GM21447 (cell line): Measurements from ENCODE around the gene BPHL.
A peak's percentile ranks its signal among the peaks of the same experiment; 100 is the strongest.
"Not testable (repeated sequence)": the region's sequence is repeated elsewhere in the genome, so short reads cannot be mapped to it uniquely, and the experiment has no call there.

Experiments used
- ATAC-seq: cut with Tn5 transposase; IDR thresholded peaks from one replicate; pipeline ENCODE4 v1.9.1; 2021; ENCODE audit not compliant: unreplicated experiment

Gene BPHL

DNA sequence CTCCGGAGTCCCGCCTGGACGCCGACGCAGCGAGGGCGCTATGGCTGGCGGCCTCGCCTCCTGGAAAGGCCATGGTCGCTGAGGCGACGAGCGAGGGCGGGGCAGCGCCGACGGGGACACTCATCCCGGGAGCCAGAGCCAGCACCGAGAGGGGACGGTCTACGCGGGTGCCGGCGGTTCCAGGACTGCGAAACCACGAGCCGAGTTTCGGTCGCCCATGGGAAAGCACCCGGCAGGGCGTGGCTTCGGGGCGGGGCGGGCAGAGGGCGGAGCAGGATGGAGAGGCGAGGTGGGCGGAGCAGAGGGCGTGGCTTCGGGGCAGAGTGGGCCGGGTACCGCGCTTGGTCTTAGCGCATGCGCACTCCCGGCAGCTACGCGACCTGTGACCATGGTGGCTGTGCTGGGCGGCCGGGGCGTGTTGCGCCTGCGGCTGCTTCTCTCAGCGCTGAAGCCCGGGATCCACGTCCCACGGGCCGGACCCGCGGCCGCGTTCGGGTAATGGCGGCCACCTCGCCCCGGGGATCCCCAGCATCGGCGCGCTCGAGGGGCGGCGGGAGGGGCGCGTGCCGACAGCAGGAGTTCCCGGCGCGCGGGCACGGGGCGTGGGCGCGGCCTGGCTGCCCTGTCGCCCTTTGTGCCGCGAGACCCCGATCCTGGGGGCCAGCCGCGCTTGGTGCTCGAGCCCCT lies at the start of gene BPHL:
BPHL (plus strand) TSS at position 359 of the 687 bp plus-strand sequence; CDS start at position 389, 30 bp downstream.
- ATAC-seq = peak; percentile 92

DNA sequence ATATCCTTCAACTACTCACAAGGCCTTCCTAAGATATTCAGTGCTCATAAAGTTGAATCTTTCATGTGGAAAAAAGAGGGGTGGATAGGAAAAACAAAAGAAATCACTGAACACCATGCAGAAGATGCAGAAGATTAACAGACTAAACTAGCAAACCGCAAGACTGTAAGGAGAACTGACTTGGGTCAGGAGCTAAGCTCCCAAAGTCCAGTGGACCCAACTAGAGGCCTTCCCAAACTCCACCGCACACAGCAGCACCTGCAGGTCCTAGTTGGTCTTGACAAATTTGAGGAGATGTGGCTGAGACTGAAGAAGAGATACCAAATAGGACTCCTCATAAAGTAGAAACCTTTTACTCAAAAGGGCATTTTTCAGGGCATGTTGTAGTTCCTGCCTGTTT lies 46.9 kb upstream of the BPHL start:
- ATAC-seq = no peak

DNA sequence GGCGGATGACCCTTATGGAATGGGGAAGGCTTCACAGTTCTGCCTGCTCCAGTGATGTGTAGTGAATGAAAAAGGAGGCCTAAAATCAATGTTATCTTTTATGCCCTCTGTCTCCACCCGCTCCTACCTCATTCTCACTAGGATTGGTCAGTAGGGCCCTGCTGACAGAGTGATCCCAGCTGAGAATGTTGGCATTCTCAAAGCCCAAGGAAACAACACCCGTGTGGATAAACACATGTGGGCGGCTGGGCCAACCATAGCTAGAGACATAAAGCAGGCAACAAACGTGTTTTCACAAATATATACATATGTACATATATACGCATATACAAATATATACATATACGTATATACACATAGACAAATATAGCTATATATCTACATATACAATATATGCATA lies 45.7 kb upstream of the BPHL start:
- no peak for ATAC-seq

DNA sequence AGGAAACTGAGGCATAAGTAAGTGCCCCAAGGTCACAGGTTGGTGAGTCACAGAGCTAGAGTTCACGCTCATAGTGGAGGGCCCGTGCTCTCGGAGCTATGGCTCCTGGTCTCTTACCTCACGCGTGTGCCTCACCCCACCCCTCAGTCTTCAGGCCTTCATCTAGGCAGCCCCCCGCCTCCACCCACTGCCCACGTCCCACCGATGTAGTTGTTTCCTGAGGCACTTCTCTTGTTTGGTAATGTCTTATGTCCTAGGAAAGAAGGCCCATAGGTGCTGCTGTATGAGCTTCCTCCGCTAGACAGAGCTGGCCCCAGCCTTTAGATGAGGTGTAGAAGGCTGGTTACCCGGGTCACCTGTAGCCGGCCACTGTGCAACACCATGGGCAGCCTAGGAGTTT lies 45.1 kb upstream of the BPHL start:
- no peak for ATAC-seq

DNA sequence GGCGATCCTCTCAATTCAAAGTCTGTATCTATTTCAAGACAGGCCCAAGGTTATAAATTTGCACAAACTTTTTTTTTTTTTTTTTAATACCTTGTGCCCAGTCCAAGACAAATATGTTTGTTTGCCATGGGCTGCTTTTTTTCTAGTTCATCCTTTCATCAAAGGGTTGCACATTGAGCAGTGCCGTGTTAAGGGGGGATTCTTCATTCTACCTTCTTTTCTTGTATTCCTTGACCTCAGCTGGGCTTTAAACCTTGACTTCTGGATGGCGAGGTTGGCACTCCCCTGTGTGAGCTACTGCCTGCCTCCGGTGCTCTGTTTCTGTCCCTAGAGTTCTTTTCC lies 42.8 kb upstream of the BPHL start:
- ATAC-seq = no peak

DNA sequence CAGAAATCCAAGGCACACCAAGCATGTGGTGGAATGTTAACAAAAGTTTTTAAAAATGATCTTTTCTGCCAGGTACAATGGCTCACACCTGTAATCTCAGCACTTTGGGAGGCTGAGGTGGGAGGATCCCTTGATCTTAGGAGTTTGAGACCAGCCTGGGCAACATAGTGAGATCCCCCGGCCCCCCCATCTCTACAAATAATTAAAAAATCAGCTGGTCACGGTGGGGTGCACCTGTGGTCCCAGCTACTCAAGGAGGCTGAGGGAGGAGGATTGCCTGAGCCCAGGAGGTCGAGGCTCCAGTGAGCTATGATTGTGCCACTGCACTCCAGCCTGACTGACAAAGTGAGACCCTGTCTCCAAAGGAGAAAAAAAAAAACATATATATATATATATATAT lies 42.2 kb upstream of the BPHL start:
- no peak for ATAC-seq

DNA sequence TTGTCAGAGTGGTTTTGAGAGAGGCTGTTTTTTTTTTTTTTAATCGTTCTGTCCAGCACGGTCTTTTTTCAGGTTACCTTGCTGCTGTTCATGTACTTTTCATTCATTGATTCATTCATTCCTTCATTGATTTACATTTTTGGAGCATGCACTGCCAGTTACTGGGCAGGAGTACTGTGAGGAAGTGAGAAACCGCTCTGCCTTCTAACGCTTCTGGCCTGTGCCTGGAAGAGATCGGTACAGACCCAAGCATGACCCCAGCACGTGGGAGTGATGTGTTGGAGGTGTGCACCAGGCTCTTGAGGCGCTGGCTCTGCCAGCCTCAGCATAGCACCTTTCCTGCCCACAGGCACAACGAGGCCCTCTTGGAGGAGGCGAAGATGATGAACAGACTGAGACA lies 41.1 kb upstream of the BPHL start:
- ATAC-seq = no peak

DNA sequence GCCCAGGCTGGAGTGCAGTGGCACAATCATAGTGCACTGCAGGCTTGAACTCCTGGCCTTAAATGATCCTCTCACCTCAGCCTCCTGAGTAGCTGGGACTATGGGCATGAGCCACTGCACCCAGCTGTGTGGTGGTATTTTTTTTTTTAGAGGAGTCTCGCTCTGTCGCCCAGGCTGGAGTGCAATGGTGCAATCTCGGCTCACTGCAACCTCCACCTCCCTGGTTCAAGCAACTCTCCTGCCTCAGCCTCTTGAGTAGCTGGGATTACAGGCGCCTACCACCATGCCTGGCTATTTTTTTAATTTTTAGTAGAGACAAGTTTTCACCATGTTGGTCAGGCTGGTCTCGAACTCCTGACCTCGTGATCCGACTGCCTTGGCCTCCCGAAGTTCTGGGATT lies 39.6 kb upstream of the BPHL start:
- not testable (repeated sequence) for ATAC-seq

DNA sequence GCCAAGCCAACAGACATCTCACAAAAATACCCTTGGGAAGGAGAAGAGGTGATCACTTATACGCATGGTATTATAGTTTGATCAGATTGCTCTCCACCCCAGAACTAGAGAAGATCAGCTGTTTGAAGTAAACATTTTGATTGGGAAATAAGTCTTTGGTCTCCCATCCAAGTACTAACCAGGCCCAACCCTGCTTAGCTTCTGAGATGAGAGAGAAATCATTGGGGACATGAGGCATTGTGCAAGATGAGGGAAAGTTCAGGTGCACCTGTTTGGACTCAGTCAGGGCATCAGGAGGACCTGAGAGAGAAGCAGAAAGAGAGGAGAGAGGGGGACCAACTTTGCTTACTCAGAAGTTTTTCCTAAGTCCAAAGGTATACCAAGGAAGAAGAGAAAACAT lies 38.8 kb upstream of the BPHL start:
- ATAC-seq = no peak

DNA sequence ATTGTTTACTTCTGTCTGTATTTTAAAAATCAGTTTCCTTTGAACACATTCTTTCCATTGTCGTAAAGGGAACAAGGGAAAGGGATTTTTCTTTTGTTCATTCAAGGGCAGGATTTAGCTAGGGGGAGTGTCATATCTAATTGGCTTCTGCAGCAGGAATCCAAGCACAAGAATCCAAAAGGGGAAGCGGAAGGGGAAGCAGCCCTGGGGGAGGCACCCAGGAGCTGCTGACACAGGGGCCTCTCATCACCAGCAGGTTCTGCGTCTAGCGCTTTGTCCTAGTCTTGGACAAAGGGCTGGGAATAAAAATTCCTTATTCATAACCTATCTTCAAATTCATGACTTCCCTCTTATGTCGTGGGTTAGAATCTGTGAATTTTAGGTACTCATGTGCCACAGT lies 36.6 kb upstream of the BPHL start:
- ATAC-seq = no peak

DNA sequence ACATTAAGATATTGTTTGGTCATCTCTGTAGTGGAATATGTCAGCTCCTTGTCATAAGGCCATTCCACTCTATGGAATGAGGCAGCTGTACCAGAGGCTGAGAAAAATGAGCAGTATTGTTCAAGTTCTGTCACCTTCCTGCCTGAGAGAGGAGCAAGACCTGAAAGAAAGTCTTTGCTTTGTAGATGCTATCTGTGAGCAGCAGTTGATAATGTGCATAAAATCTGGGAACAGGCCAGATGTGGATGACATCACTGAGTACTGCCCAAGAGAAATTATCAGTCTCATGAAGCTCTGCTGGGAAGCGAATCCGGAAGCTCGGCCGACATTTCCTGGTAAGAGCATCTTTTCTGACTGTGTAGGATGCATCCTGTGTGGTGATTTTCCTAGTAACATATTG lies 33.4 kb upstream of the BPHL start:
- ATAC-seq = no peak

DNA sequence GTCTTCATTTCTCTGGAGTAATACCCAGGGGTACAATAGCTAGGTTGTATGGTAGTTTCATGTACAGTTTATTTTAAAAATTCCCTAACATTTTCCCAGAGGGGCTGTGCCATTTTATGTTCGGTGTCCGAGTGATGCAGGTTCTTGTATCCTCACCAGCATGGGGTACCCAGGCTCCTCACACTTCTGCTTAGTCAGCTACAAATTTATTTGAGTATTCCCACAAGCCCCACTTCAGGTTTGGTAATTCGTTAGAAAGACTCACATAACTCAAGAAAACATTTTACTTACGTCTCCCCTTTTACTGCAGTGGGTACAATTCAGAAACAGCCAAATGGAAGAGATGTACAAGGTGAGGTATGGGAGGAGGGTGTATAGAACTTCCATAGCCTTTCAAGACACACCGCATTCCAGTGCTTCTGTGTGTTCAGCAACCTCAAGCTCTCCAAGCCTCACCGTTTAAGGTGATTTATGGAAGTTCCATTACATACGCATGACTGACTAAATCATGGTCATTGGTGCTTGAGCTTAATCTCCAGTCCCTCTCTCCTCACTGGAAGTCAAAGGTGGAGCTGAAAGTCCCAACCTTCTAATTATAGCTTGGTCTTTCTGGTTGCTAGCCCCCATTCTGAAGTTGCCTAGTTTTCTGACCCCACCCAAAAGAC lies 32.1 kb upstream of the BPHL start:
- no peak for ATAC-seq

DNA sequence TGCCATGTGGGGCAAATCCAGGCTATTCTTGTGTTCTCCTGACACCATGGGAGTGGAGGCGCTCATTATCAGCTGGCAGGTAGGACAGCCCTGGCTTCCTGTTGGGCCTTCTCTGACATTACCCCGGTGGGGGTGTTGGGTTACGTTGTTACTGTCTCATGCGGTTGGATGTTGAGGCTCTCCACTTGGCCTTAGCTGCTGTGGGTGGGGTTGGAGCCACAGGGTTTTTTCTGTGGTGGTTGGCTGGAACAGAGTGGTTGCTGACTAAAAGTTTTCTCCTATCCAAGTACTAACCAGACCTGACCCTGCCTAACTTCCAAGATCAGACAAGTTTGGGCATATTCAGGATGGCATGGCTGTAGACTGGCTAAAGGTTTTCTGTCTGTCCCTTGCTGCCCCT lies 30.1 kb upstream of the BPHL start:
- no peak for ATAC-seq

DNA sequence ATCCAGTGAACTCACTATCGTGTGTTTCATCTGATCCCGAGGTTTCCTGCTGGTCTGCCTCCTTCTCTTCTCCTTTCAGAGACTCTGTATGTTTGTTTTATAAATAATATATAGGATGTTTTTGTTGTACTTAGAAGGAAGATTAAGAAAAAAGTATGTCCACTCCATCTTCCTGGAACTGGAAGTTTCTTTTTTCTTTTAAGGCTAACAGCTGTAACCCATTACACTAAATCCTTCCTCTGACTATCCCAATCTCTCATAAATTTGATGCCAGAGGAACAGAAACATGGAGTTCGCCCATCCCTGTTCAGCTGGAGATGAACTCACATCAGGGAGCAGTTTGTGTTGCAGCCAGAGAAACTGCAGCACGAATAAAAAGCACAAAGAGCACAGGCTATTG lies 29.5 kb upstream of the BPHL start:
- ATAC-seq = no peak

DNA sequence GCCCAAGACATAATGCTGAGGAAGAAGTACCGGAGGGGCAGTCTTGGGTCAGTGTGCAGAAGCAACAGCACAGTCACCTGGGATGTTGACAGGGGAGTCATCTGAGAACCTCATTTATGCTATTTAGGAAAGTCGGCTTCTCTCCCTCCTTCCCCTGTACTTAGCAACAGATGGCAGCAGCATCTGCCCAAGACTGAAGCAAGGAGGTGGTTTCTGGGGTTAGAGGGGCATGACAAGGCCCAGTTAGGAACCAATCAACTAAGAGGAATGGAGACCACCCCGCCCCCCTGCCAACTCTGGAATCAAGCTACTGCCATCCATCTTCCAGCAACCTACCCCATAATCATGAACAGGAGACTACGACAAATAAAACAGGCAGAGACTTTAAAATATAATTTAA lies 28.5 kb upstream of the BPHL start:
- ATAC-seq = no peak

DNA sequence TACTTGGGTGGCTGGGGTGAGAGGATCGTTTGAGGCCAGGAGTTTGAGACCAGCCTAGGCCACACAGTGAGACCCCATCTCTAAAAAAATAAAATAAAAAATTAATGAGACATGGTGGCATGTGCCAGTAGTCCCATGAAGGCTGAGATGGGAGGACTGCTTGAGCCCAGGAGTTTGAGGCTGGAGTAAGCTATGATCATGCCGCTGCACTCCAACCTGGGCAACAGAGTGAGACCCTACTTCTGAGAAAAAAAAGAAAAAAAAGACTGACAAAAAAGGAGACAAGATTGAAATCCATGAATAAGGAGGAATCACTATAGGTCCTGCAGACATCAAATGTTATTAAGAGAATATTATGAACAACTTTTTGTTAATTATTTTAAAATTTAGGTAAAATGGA lies 23.7 kb upstream of the BPHL start:
- ATAC-seq = no peak

DNA sequence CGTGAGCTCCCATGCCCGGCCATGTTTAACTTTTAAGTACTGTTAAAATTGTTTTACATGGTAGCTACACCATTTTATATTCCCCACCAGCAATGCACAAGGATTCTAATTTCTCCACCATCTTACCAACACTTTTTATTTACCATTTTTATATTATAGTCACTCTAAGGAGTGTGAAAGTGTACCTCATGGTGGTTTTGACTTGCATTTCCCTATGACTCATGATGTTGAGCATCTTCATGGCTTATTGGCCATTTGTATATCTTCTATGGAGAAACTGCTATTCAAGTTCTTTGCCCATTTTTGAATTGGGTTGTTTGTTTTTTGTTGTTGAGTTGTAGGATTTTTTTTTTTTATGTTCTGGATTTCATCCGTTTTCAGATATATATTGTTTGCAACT lies 15.6 kb upstream of the BPHL start:
- ATAC-seq = no peak

DNA sequence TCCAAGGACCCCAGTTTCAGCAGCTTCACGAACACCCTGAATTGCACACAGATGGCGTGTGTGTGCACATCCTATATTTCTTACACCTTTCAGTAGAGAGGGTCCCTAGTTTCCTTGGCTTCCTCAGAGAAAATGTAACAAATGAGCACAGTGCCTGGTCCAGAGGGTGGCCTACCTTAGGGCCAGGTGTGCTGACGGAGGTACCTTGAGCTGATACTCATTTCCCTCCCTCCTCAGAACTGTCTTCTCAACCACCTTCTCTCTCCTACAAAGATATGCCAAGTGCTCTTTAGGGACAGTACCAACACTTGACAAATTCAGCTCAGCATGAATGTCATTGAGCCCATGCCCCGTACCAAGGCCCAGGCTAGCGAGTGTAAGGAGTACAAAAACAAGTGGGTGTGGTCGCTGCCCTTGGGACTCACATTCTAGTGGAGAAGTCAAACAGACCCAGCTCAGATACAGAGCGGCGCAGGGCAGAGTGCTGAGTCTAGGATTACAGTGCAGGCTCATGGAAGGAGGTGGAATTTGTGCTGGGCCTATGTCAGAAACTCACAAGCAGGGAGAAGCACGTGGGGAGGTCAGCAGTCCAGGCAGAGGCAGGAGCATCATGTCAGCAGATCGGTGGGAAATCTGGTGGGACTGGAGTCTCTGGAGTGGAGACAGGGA lies 9.6 kb upstream of the BPHL start:
- no peak for ATAC-seq

DNA sequence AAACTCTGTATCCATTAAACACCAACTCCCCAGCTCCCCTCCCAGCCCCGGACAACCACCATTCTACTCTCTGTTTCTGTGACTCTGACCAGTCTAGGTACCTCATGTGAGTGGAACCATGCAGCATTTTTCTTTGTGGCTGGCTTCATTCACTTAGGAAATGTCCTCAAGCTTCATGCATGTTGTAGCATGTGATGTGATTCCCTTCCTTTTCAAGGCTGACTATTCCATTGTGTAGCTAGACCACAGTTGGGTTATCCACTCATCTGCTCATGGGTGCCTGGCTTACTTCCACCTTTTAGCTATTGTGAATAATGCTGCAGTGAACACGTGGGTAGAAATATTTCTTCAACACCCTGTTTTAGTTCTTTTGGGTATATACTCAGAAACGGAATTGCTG lies 8.8 kb upstream of the BPHL start:
- no peak for ATAC-seq

DNA sequence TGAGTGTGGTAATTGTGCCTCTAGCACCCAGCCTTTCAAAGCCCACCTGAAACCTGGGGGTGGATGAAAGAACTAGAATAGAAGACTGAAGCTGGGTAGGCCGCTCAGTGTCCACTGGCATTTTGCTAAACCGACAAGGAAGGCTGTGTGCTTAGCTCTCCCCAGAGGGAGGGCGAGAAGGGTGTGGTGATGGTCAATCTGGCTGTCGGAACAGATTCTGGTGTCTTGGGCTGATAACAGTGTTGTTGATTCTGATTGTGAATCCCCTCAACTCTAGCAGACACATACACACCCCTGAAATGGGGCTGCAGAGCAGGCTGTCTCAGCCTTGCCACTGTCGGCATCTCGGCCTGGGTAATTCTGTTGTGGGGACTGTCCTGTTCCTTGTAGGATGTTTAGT lies 4.1 kb upstream of the BPHL start:
- no peak for ATAC-seq

DNA sequence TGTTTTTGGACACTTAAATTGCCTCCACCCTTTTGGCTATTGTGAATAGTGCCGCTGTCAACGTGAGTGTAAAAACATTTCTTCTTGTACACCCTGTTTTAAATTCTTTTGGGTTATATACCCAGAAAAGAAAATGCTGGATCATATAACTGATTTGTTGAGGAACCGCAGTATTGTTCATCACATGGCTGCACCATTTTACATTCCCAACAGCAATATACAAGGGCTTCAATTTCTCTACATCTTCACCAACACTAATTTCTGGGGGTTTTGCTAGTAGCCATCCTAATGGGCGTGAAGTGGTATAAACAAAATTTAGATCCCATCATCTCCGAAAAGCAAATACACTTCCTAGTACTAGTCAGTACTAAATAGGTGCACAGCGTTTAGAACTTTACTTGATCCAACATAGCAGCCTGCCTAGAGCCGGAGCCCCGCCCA lies 579 bp upstream of the BPHL start:
- ATAC-seq = no peak

DNA sequence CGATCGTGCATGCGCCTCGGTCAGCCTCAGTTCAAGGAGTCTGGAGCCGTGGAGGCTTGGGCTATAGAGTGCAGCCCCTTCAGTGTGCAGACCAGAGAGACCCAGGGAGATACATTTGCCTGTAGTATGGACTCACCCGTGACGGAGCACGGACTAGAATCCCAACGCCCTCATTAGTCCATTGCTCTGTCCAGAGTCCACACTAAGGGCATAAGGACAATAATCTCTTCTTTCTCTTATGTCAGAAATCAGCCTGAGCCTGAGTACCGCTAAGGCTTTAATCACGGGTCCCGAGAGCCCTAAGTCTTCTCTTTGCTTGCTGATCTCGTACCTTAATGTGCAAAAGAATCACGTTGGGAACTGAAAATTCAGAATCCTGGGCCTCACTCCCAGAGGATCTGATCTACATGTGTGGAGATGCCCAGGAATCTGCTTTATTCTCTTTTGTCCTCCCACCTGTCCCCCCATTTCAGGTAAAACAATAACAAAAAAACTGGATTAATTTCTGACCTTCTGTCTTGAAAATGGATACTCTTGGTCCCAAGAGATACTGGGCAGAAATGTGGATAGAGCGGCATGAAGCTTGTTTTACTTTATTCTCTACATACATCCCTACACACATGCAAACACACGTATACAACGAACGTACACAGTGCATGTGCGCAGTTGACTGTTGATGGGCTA lies 671 bp downstream of the BPHL start:
- ATAC-seq = peak; percentile 28
